IPS DF 6.9 (cell line): Measurements from ENCODE around the gene FMR1NB.

Experiments
- DNase-seq: peaks from one replicate; pipeline ENCODE4 v3.0.0-alpha.2; 2013; ENCODE audit warnings: low read depth, low spot score
- H3K27ac ChIP-seq: one replicate; pipeline ENCODE4 v1.5.1; 2013; ENCODE audit warnings: low read length, control low read depth
- H3K27me3 ChIP-seq: 2 replicates; pipeline ENCODE4 v1.6.1; 2013; ENCODE audit warnings: mild to moderate bottlenecking, low read length; ENCODE audit not compliant: control insufficient read depth, insufficient read depth
- H3K36me3 ChIP-seq: 2 replicates; pipeline ENCODE4 v1.6.1; 2013; ENCODE audit warnings: low read length; ENCODE audit not compliant: control insufficient read depth, insufficient read depth
- H3K4me1 ChIP-seq: 2 replicates; pipeline ENCODE4 v1.6.1; 2013; ENCODE audit warnings: low read length; ENCODE audit not compliant: control insufficient read depth, insufficient read depth
- H3K4me3 ChIP-seq: 2 replicates; pipeline ENCODE4 v1.5.1; 2013; ENCODE audit warnings: mild to moderate bottlenecking, low read length
- H3K9me3 ChIP-seq: 2 replicates; pipeline ENCODE4 v1.6.1; 2013; ENCODE audit warnings: low read length, inconsistent platforms; ENCODE audit not compliant: control insufficient read depth, insufficient read depth
- WGBS: extraction: QIAGEN DNeasy Blood & Tissue Kit; methylation state at CpG from one replicate; pipeline ENCODE4 v1.1.7; 2013; ENCODE audit warnings: mixed read lengths, missing lambda C conversion rate; ENCODE audit not compliant: insufficient read length, insufficient coverage; 5-methylcytosine and 5-hydroxymethylcytosine counted together

FMR1NB gene

GRCh38 chrX:147978931-147979330 lies 2.2 kb upstream of the FMR1NB start:
- Histone ChIP-seq H3K36me3 (no peaks in the 10 kb centered on the region), H3K4me1 (no peaks in the 10 kb centered on the region), H3K4me3 (no peak overlapping the region), H3K27ac (no peak overlapping the region), H3K27me3 (no peaks in the 10 kb centered on the region), H3K9me3 (no peaks in the 10 kb centered on the region)
- no CpG with 5 or more reads among the region's 6 CpGs for WGBS
- DNase-seq, result no peak

DNA sequence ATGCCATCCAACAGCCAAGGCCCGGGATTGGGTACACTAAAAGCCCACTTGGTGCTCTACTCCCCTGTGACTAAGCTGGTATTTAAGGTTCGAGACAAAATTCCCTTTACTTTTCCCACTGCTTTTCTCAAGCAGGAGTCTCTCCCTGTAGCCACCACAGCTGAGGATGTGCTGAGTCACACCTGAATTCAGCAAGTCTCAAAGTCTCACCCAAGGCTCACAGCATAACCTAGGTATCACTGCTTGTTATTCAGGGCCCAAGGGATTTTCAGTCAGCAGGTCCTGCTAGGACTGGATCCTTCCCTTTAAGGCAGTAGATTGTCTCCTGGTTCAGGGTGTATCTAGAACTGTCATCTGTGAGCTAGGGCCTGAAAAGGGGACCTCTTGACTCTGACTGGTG lies 39.2 kb downstream of the FMR1NB start:
- no peaks in the 10 kb centered on the region for H3K36me3 ChIP-seq
- H3K9me3 ChIP-seq, result no peaks in the 10 kb centered on the region
- H3K27ac ChIP-seq, result no peak overlapping the region
- no peak for DNase-seq
- no peaks in the 10 kb centered on the region for H3K27me3 ChIP-seq
- no peaks in the 10 kb centered on the region for H3K4me1 ChIP-seq
- H3K4me3 ChIP-seq, result no peak overlapping the region
- WGBS, result no CpG with 5 or more reads among the region's 2 CpGs

DNA sequence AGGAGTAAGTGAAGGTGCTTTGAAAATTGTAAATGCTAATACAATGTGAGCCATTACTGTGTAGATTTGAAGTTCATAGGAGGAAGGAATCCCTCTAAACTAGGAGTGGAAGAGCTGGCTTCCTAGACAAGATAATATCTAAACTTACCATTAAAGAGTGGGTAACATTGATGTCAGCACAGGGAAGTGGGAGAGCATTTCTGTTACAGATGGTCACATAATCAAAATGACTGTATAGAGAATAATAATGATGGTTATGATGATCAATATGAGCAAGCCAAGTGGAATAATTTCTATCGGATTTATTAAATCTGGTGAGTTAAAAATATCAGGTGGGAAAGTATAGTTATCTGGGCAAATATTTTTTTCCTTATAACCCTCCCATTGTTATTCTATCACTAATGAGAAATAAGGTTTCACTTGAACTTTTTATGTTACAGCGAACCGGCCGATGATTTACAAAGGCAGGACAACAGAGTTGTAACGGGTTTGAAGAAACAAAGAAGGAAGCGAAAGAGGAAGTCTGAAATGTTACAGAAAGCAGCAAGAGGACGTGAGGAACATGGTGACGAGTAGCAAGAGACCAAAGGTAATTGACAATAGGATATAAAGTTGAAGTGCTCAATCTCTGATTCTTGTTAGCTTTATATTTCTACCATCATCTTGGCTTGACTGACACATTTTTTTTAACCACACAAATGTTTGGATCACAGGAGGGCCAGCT lies 43.5 kb downstream of the FMR1NB start:
- no peaks in the 10 kb centered on the region for H3K27me3 ChIP-seq
- no peaks in the 10 kb centered on the region for H3K9me3 ChIP-seq
- no peaks in the 10 kb centered on the region for H3K36me3 ChIP-seq
- no peak overlapping the region for H3K4me3 ChIP-seq
- no CpG with 5 or more reads among the region's 8 CpGs for WGBS
- H3K4me1 ChIP-seq, result no peaks in the 10 kb centered on the region
- DNase-seq, result no peak
- H3K27ac ChIP-seq, result no peak overlapping the region

- Histone ChIP-seq H3K4me1 (no peaks in the 10 kb centered on the region), H3K27ac (no peak overlapping the region), H3K4me3 (no peak overlapping the region), H3K9me3 (no peaks in the 10 kb centered on the region), H3K27me3 (no peaks in the 10 kb centered on the region), H3K36me3 (no peaks in the 10 kb centered on the region)
- WGBS, result no CpG with 5 or more reads among the region's 2 CpGs
- DNase-seq, result no peak
These were observed 54.2 kb downstream of the FMR1NB start for GRCh38 chrX:148035380-148035779.

DNA sequence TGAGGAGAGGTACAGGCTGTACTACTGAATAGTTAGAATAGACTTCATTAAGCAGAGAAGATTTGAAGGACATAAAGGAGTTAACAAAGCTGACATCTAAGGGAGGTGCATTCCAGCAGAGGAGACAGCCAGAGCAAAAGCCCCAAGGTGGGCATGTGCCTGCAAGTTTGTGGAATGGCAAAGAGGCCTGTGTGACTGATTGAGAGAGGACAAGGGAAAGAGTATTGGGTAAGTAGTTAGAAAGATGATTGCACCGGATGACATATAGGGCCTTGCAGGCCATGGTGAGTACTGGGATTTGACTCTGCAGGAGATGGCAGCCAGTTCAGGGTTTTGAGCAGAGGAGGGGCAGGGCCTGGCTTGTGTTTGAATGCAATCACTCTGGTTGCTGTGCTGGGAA lies 55.9 kb downstream of the FMR1NB start:
- Histone ChIP-seq H3K27me3 (no peaks in the 10 kb centered on the region), H3K27ac (no peak overlapping the region), H3K36me3 (no peaks in the 10 kb centered on the region), H3K9me3 (no peaks in the 10 kb centered on the region), H3K4me3 (no peak overlapping the region), H3K4me1 (no peaks in the 10 kb centered on the region)
- DNase-seq, result no peak
- no CpG with 5 or more reads among the region's 1 CpG for WGBS

DNA sequence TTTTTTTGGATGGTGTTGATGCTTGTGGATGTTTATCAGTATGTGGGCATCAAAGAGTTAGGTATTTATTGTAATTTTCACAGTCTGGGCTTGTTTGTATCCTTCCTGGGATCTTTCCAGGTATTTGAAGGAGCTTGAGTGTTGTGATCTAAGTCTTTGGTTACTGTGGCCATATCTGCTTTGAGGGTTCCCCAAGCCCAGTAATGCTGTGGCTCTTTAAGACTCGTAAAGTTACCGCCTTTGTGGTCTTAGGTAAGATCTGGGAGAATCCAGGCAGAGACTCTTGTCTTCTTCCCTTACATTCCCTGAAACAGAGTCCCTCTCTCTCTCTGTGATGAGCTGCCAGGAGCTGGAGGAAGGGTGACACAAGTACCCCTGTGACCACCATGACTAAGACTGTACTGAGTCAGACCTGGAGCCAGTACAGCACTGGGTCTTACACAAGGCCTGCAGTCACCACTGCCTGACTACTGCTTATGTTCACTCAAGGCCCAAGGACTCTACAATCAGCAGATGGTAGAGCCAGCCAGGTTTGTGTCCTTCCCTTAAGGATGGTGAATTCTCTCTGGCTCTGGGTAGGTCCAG lies 62.2 kb downstream of the FMR1NB start:
- H3K4me1 ChIP-seq, result no peaks in the 10 kb centered on the region
- H3K27ac ChIP-seq, result no peak overlapping the region
- no peak overlapping the region for H3K4me3 ChIP-seq
- no peak for DNase-seq
- WGBS, result no CpG with 5 or more reads among the region's 2 CpGs
- no peaks in the 10 kb centered on the region for H3K9me3 ChIP-seq
- H3K36me3 ChIP-seq, result no peaks in the 10 kb centered on the region
- no peaks in the 10 kb centered on the region for H3K27me3 ChIP-seq

DNA sequence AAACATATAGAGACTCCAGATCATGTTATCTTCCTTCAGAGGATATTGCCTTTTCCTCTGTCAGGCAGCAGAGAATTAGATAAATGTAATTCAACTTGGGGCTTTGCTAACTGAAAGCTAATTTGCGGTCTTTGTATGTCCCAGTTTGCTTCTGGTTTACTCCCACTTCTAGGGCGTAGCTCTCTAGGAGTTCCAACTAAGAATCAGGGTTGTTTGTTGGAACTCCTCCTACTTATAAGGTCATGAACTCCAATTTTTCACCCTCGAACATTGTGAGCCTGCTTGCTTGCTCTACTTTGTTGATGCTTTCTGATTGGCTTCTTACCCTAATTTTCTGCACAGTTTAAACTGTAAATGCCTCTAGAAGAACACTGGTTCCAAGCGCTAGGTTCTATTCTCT lies 66.1 kb downstream of the FMR1NB start:
- whole genome bisulfite sequencing, result no CpG with 5 or more reads among the region's 4 CpGs
- Histone ChIP-seq H3K9me3 (no peaks in the 10 kb centered on the region), H3K27me3 (no peaks in the 10 kb centered on the region), H3K36me3 (no peaks in the 10 kb centered on the region), H3K4me1 (no peaks in the 10 kb centered on the region), H3K27ac (no peak overlapping the region), H3K4me3 (no peak overlapping the region)
- DNase-seq, result no peak

- H3K27ac ChIP-seq, result no peak overlapping the region
- WGBS, result no CpG with 5 or more reads among the region's 4 CpGs
- no peaks in the 10 kb centered on the region for H3K36me3 ChIP-seq
- H3K9me3 ChIP-seq, result no peaks in the 10 kb centered on the region
- H3K4me1 ChIP-seq, result no peaks in the 10 kb centered on the region
- no peak for DNase-seq
- H3K27me3 ChIP-seq, result no peaks in the 10 kb centered on the region
- no peak overlapping the region for H3K4me3 ChIP-seq
These were observed 68.3 kb downstream of the FMR1NB start for GRCh38 chrX:148049441-148049840.

DNA sequence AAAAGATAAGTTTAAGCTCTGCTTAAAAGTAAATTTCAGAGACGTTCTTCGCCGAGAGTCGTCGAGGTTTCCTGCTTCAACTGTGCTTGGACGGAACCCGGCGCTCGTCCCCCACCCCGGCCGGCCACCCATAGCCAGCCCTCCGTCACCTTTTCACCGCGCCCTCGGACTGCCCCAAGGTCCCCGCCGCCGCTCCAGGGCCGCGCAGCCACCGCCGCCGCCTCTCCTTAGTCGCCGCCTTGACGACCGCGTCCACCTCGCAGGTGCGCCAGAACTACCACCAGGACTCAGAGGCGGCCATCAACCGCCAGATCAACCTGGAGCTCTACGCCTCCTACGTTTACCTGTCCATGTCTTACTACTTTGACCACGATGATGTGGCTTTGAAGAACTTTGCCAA lies 70.8 kb downstream of the FMR1NB start:
- Histone ChIP-seq H3K4me3 (no peak overlapping the region), H3K9me3 (no peaks in the 10 kb centered on the region), H3K27ac (no peak overlapping the region), H3K4me1 (no peaks in the 10 kb centered on the region), H3K36me3 (no peaks in the 10 kb centered on the region), H3K27me3 (no peaks in the 10 kb centered on the region)
- no CpG with 5 or more reads among the region's 35 CpGs for WGBS
- no peak for DNase-seq

GRCh38 chrX:148067285-148067684 lies 86.1 kb downstream of the FMR1NB start:
- H3K4me3 ChIP-seq, result no peak overlapping the region
- H3K27me3 ChIP-seq, result no peaks in the 10 kb centered on the region
- no CpG with 5 or more reads among the region's 2 CpGs for WGBS
- H3K36me3 ChIP-seq, result no peaks in the 10 kb centered on the region
- no peaks in the 10 kb centered on the region for H3K9me3 ChIP-seq
- DNase-seq, result no peak
- no peak overlapping the region for H3K27ac ChIP-seq
- H3K4me1 ChIP-seq, result no peaks in the 10 kb centered on the region
